ENCODE data around the gene ANKFN1.
"Not testable (repeated sequence)": the region's sequence is repeated elsewhere in the genome, so short reads cannot be mapped to it uniquely, and the experiment has no call there.

Gene ANKFN1

DNA sequence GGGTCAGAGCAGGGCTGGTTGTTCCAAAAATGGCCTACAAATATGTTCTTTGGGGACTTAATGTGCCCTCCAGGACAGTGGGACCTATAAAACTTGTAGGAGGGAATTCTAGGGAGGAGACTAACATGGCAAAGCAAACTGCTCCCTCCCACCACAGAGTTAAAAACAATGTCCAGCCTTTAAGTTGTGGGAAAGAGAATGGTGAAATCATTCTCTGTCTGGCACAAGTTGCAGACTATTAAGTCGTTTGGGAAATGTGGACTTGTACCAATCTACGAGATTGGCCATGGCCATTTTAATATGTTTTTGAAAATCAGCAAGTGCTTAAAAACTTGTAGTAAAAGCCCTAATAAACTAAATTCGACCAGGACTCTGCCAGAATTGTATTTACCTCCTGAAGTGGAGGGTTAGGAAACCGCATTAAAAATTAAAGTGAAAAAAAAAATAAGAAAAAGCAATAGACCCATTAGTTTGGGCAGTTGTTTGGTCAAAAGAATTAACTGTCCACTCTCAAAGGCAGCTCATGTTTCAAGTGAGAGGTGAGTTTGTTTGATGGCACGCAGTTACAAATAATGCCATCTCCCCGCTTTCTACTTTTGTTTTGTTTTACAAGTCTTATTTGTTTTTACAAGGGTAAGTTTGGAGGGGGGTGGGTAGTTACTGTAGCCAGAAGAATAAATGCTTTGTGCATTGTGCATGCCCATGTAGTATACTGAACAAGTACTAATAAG is 32.4 kb downstream of the ANKFN1 start:
- DNase-seq, result no peak

DNA sequence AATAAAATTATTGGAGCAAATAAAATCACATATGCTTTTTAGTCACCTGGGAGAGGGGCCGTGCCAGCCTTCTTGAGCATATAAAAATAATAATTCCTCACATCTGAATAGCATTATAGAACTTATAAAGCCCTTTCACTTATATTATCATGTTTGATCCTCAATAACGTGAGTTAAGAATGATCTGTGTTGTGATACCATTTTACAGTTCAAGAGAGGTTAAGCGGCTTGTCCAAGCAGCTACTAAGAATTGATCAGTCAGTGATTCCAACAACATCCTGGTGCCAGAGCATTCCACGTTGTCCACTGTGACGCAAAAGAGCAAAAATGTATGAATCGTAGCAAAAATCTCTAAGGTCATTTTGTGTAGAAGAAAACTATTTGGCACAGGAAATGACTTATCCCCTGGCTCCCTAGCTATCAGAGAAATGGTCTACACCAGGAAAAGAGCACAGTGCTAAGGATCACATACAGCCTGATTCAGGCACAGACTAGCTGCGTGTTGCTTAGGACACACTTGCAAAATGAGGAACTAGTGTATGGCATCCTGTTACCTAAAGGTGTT is 33.0 kb downstream of the ANKFN1 start:
- peak; percentile 9 for DNase-seq

DNA sequence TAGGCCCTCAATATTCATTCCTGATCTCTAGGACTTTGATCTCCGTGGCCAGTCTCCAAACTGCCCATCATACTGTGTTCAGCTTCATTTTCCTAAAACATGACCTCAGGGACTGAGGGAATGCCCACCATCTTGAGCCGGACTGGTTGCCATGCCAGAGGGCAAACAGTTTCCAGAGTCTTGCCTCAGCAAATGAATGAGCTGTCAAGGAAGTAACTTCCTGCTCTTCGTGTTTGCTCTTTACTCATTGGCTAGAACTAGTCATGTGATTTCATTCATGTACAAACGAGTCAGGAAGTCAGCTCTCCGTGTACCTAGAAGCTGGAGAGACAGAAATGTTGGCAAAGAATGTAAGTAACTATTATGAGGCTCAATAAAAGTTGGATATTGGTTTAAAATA is 50.2 kb downstream of the ANKFN1 start:
- peak; percentile 6 for DNase-seq

DNA sequence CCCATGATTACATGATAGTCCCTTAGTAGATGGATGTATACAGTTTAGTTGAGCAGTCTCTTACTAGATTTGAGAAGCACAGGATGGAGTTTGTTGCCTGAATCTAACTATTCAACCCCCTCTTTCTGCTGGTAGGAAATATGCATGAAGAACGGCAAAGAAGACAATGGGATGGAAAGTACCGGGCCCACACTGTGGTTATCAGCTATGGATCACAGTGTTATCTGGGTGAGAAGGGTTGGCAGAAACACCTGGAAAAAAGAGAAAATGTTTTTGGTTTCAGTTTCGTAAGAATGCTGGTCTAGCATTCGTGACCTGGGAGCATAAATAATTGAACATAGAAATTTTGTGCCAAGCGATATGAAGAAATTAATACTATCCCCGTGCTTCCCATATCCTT is 53.1 kb downstream of the ANKFN1 start:
- no peak for DNase-seq

DNA sequence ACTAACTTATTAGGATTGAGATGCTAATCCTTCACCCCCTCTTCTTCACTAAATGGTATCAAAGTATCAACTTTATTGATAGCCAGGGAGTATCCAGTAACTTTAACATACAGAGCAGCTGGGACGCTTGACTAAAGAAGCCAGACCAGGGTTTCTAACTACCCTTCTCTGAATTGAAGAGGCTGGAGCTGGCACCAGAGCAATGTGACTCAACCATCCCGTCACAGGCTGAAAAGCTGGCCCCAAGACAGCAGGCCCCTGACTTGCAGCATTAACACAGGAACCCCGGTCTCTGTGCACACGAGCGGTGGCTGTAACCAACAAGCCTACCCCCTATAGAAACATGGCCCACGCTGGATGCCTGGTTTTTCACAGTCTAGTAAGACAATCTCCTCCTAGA is 59.8 kb downstream of the ANKFN1 start:
- no peak for DNase-seq

DNA sequence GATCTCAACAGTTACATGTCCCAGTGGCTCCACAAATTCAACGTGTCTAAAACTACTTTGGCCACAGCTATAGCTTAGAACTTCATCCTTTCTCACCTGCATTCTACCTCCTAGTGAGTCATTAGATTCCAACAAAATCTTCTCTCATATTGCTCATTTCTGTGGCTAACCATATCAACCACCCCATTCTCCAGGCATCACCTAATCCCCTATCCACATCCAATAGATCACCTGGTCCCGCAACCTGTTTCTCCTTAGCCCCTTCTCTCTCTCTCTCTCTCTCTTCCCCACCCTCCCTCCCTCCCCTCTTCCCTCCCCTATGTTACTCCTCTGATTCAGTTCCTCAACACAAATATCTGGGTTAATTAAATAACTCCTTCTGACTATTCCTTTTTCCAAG is 64.6 kb downstream of the ANKFN1 start:
- no peak for DNase-seq

DNA sequence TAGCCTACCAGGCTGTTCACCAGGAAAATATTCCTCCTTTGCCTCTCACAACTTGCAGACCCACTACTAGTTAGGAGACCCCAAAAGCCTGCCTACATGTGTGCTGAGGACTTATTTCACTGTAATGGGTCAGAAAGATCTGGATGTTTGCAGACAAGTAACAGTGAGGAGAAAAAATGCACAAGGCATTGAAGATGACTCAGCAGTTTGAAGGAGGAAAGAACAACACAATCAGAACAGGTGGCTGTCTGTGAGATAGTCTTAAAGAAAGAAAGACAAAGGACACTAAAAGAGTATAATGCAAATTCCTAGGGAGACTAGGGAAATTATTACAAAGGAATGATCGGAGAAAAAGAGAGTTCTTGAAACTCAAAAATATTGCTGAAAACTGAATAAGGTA is 69.0 kb downstream of the ANKFN1 start:
- DNase-seq, result peak; percentile 40

DNA sequence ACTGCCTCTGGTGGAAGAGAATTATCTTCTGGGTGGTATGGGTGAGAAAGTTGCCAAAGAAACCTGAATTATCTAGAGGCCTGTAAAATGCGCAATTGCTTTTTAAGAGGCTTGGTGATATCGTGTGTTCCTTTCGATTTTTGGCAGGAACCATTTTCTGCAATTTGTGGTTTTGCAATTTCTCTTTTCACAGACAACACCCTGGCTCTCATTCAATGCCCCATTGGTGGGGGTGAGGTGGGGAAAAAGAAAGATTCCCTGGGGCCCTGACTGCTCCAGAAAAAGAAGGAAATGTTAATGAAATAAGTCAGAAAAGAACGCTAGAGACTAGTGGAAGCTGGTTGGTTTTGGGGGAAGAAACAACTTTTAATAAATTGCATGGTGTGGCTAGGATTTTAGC is 77.4 kb downstream of the ANKFN1 start:
- peak; percentile 41 for DNase-seq

DNA sequence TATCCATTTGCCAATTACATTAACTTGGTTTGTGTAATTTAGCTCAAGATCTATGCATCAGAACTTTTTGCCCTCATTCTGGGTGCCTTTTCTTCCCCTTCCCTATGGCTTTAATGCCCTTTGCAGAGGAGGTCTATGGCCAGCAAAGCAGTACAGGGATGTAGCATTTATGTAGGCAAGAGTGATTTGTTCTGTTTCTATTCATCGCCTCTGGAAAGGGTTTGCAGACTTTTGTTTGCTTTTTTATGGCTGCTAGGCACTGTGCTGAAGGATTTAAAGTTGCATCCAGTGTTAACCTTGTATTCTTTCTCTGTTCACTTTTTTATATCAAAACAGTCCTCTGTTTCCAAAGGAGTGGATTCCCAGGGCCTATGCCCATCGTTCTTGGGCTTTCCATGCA is 78.0 kb downstream of the ANKFN1 start:
- no peak for DNase-seq

DNA sequence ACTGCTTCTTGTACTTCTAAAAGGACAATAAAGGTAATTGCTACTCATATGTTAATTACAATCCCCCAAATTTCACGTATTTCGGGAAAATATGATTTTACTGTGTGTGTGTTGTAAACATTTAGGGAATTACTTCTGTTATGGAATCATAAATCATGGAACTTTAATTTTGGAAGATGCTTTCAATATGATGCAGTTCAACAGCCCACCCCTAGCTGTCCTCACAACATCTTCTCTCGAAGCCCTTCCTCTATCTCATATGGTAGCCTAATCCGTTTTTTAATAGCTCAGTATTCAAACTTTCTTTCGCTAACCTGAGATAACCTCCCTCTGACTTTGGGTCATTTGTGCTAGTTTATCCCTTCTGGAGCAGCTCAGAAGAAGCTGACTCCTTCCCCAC is 78.4 kb downstream of the ANKFN1 start:
- DNase-seq, result peak; percentile 8

DNA sequence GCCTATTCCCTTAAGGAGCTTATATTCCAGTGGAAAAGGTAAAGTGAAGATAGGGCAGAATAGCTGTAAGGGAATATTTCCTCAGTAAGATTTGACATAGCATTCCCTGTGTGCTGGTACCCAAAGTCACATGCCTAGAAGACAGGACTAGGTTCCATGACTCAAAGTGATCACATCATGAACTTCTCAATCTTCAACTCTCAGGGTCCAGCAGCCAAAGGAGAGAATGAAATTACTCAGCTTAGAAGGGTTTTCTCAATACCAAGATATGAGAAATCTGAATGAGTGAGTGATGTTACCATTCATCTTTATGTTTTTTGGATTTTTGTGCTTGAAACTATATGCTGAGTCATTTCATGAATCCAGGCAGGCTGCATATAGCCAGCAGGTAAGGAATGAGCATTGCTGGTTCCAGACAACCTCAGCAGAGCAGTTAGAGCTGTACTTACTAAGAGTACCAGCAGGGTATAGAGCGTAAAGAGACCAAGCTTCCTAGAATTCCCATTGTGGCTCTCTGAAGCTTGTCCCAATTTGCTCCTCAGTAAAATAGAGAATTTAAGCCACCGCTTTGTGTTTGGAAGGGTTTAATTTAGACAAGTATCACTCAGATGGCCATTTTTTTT is 91.1 kb downstream of the ANKFN1 start:
- DNase-seq, result no peak

DNA sequence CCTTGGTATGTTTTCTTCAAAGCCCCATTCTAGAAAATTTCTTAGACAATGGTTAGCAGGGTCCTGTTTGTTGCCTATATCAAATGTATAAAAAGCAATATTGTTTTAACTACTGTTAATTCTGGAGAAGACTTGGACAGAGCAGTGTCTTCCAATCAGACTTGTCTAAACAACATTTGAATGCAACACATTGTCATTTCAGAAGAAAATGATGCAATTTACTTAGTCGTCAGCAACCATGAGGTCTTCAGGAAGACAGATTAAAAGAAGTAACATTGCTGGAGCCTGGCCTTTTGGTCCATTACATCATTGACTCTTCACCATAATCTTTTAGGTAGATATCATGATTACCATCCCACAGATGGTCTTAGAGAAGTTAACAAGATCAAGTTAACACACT is 94.5 kb downstream of the ANKFN1 start:
- peak; percentile 1 for DNase-seq

DNA sequence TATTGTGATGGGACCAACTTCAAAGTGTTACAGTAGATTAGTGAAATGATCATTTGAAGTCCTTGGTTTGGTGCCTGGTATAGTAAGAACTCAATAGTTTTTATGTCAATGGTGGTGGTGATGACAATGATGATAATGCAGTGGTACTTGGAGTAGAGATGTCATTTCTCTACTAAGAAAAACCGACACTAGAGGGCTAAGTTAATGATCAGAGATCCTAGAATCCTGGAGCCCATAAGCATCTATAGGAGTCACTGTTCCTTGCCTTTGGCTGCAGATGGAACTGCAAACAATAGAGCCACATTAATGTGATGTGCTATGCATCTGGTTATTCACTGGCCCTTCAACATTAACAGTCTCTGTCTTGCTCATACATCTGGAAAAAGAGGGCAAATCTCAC is 103.8 kb downstream of the ANKFN1 start:
- no peak for DNase-seq

DNA sequence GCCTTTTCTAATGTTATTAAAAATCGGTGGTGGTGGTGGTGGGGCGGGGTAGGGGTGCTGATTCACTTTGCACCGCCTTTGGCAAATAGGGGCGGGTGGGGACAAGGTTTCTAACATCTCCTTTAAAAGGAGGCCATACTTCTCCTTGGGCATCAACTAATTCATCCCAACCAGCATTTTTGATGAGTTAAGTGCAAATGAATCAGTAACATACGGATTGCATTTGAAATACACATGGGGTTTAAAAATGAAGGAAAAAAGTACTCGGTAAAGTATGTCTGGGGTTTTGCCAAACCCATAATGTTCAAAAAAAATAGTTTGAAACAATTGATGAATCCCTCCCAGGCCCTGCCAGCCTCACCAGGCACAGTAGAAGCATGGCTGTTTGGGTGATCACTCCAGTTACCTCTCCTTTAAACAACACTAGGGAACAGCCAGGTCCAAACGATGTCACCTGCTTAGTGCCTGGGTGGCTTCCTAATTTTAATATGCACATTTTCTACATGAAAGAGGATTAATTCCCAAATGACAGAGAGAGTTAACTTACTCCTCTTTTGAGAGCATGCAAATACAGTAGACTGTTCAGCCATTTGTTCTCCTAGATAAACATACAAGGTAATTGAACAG is 107.2 kb downstream of the ANKFN1 start:
- DNase-seq, result no peak

DNA sequence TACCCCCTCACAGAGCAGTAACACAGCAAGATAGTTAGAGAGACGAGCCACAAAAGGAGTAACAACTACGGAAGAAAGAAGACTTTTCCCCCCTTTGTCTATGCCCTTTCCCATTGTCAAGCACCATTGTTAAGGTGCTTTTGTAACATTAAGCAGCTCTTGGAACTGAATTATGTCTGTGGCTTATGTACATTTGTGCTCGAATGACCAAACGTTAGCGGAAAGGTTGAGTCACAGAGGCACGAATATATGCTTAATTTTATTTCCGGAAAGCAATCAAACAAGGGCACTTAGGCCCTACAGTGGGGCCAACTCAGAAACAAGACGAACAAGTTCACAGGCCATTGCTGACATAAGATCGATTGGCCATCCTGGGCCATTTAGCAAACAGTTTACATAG is 109.5 kb downstream of the ANKFN1 start:
- no peak for DNase-seq

DNA sequence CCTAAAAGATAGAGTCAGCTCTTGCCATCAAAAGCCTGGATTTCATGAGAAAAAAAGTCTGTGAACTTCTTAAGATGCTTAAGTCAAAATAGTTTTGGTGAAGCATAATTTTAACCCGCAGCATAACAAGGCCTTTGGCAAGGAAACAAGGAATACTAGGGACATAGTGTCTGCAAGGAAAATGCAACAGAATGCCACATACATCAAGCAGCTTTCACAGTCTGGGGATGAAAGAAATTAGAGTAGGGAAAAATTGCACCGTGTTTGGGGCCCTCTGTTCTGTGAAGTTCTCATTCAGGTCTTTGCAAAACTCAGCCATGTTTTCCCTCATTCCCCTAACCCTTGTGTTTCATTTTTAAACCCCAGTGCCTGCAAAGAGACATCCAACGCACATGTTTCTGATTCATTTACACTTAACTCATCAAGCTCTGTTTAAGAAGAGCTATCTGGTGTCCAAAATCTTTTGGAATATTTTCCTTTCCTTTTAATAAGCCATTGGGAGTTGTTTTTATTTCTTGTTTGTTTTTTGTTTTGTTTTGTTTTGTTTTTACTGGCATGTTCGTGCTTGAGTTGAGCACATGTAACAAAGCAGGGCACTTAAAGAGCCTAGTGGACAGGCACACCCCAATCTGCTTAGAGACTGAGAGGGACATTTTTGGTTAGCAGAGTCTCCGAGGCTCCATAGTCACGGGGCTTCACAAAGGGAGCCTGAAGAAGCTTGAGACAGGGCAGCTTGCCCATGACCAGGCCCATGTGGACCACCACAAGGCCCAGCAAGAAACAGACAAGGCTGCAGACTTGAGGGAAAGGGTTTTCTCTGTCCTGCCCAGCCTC is 116.5 kb downstream of the ANKFN1 start:
- DNase-seq, result no peak

DNA sequence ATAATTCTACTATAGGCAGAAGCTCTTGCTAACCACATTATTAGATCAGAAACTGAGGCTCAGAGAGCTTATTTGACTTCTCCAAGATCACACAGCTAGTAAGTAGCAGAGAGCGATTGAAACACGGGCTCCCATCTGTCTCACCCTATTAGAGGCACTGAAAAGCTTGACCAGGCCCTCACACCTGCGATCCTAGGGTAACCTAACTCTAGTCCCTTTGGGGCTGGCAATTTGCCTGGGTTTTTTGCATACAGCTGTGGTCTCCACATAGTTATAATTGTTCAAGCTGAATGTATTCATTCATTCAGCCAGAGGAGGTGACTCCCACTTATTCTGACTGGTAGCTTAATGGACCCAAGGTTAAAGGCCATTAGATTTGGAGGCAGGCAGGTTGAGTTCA is 121.2 kb downstream of the ANKFN1 start:
- DNase-seq, result no peak

DNA sequence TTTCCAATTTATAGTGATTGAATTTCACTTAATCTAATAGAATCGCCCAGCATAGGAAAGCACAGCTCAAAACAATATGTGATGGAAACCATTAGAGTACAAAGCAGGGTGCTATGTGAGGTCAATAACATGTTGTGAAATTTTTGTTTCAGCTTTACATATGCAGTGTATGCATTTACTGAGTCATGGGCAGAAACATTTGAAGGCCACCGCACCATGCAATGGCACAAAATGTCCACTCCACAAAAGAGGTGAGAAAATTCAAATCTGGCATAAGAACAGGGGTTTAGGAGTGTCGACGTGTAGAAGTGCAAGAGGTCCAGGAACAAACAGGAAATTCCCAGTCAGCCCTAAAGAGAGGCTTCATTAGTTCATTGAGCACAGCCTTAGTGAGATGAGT is 131.2 kb downstream of the ANKFN1 start:
- DNase-seq, result no peak

DNA sequence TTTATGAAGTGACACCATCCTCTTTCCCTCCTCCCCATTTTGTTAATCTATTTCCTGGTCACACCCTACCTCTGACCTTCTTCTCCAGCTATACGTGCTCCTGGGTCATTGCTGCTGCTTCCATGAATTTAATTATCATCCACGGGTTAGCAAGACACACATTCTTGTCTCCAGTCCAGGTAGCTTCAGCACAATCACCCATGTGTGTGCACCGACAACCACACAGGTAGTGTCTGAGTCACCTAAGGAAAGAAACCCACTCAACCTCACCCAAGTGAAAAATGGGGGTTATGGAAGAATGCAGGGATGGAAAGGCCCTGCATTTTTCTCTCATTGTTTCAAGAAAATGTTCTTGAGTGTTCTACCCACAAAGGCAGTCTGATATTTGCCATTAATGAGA is 135.5 kb downstream of the ANKFN1 start:
- not testable (repeated sequence) for DNase-seq

DNA sequence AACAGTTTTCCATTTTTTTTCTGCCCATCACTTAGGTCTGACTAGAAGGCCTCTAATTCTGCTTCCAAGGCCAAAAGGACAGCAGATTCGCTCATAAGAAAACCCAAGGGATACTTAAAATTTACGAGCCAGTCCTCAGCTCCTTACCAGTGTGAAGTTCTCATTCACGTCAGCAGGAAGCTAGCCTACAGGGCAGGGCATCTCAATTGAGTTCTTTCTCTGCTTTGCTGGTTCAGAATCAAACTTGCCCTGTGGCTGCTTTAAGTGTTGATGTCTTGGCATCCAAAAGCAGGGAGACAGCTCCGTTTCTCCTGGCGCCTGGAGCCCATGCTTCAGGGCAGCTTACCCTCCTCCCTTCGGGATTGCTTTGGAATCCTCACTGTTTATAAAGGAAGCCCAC is 136.0 kb downstream of the ANKFN1 start:
- DNase-seq, result no peak

DNA sequence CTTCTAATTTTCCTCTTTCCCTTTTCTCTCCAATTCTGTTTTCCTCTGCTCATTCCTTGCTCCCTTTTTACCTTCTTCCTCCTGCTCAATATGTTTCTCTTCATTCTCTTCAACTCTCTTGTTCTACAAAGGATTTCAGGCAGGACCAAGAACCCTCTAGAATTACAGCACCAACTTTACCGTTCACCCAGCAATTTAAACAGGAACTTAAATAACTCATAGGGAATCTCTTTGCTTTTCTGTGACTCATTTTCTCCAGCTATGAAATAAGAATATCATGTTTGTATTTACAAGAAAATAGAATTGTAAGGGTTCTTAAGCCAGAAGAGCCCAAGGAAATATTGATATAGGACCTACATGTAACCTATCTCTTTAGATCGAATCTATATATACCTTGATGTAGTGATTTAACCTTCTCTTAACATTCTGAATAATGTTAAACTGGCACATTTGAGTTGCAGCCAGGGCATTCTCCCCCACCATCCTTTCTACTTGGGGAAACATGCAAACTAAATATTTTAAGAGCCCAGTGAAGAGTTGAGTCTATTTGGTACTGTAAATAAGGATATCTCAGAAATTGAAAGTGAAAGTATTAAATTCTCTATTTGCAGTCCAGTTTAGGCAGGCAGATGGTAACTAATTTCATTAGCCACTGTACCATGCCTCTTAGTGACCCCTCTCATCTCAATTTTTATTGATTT is 137.0 kb downstream of the ANKFN1 start:
- DNase-seq, result peak; percentile 12

DNA sequence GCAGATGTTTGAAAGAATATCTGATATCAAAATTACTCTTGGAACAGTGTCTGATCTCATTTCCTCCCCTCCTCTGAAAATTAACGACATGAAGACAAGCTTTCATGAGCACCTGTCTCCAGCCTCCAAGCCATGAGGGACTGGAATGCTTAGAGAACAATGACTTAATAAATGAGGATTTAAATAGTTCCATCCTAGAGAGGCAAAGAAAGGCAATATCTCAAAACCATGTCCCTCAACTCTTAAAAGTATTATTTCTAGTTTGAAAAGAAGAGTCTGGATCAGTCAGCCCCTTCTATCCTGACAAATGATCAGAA is 137.5 kb downstream of the ANKFN1 start:
- DNase-seq, result no peak
